ENCODE results near the gene EBF4.
"Not testable (repeated sequence)": the region's sequence is repeated elsewhere in the genome, so short reads cannot be mapped to it uniquely, and the experiment has no call there.

Gene EBF4

GRCh38 chr20:2757969-2758368 is 65.4 kb downstream of the EBF4 start:
- no peak for DNase-seq (ENCODE audit: low spot score)

DNA sequence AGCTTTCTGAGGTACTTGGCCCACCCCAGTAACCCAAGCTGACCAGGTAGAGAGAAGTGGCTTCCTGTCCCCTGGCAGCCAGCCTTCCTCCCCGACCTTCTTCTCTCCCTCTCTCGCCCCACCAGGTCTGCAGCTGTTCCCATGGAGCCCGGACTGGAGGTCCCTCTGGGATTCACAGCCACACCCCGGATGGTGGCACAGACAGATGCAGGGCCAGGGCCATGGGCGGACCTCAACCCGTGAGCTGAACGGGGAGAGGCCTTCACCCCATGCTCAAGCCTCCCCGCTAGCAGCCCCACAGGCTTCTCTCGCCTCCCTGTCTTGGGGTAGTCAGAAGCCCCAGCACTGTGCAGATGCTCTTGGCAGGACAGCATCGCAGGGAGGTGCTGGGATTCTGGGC is 66.6 kb downstream of the EBF4 start:
- DNase-seq (ENCODE audit: low spot score) = peak; percentile 5

DNA sequence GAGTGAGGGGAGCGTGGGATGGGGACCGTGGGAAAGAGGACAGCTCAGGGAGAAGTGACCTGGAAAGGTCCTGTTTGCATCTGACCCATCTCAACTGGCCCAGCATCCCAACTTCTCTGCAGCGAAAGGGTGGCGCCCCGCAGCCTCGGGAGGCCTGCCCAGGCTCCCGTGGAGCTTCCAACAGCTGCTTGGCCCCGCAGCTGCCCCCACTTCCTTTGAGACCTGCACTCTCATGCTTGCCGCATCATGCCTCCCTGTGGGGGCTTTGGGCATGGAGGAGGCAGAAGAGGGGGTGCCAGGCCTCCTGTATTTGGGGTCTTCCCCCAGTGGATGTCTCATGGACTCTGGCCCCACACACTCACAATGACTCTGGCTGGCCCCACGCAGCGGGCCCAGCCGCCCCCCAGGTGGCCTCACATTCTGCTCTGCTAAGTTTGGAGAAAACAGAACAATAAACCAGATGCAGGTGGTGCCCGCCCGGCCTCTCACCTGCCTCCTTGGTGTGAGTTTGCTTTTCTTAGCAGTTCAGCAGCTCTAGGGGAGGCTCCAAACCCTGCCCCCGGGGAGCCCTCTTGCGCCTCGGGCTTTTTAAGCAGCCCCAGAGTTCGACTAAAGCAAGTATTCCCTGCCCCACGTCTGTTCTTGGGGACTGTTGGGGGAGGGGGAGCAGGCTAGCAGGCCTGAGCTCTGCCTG is 67.2 kb downstream of the EBF4 start:
- DNase-seq (ENCODE audit: low spot score) = peak; percentile 6

GRCh38 chr20:2760297-2760951 is 67.8 kb downstream of the EBF4 start:
- DNase-seq (ENCODE audit: low spot score) = no peak

DNA sequence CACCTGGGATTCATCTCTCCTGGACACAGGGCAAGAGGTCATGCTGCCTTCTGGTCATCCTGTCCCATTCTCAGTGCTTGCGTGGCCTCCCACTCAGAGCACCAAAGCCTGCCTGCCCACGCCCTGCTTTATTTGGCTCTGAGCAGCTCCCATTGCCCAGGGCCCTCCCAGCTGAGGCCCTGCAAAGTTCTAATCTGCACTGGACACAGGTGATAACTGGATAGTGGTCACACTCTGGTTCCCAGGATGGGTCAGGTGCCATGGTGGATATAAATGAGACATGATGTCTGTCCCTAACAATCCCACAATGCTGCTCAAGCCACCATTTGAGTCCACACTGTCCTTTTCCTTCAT is 68.3 kb downstream of the EBF4 start:
- DNase-seq (ENCODE audit: low spot score) = no peak

GRCh38 chr20:2761885-2762284 is 69.3 kb downstream of the EBF4 start:
- DNase-seq (ENCODE audit: low spot score) = peak; percentile 4

DNA sequence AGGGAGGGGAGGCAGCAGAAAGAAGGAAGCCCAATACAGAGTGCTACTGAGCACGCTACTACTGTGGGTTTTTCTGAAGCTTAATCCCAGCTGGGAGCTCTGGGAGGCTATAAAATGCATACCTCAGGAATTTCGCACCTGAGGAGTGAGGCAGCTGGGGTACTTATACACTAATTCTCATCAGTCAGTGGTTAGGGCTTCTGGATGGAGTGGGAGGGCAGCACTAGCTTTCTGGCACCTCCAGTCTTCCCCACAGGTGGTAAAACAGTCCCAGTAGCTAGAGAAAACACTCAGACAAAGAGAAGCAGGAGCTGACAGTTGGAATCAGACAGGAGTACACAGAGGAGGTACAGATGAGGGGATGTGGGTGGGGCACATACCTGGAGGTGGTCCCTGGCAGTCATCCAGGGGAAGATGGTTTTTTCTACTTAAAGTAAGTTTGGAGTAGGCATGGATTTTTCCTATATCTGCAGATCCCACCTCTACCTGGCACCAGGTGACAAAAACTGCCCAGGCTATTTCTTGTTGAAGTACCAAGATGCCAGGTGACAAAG is 70.1 kb downstream of the EBF4 start:
- peak; percentile 2 for DNase-seq (ENCODE audit: low spot score)

- DNase-seq (ENCODE audit: low spot score) = peak; percentile 8
Observed at GRCh38 chr20:2763186-2763585, 70.6 kb downstream of the EBF4 start.

GRCh38 chr20:2767768-2768631 is 75.4 kb downstream of the EBF4 start:
- peak; percentile 72 for DNase-seq (ENCODE audit: low spot score)

- DNase-seq (ENCODE audit: low spot score) = no peak
Observed at GRCh38 chr20:2768632-2769015, 76.0 kb downstream of the EBF4 start.

GRCh38 chr20:2770091-2770490 is 77.5 kb downstream of the EBF4 start:
- not testable (repeated sequence) for DNase-seq (ENCODE audit: low spot score)

DNA sequence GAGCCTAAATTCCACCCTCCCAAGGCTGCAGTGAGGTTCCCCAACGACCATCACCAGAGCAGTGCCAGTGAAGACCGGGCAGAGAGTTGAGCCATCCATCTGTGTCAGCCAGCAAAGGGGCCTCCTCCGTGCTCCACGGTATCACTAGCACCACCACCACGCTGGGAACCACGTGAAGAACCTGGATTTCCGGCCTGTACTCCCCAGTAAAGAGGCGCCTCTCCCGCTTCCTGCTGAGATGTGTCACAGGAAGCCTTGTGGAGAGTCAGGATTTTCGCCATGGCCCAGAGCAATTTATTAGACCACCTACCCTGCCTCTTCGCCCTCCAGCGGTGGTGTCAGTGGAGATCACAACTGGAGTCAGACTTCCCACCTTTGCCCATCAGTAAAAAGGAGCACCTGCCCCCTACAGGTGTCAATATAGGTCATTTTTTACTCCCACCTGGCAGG is 79.1 kb downstream of the EBF4 start:
- DNase-seq (ENCODE audit: low spot score) = no peak

DNA sequence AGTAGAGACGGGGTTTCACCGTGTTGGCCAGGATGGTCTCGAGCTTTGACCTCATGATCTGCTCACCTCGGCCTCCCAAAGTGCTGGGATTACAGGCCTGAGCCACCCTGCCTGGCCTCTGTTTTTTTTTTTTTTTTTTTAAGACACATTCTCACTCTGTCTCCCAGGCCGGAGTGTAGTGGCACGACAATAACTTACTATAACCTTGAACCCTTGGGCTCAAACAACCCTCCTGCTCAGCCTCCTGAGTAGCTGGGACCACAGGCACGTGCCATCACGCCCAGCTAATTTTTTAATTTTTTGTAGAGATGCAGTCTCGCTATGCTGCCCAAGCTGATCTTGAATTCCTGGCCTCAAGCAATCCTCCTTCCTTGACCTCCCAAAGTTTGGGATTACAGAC is 81.2 kb downstream of the EBF4 start:
- DNase-seq (ENCODE audit: low spot score) = no peak

GRCh38 chr20:2775139-2775538 is 82.6 kb downstream of the EBF4 start:
- no peak for DNase-seq (ENCODE audit: low spot score)

DNA sequence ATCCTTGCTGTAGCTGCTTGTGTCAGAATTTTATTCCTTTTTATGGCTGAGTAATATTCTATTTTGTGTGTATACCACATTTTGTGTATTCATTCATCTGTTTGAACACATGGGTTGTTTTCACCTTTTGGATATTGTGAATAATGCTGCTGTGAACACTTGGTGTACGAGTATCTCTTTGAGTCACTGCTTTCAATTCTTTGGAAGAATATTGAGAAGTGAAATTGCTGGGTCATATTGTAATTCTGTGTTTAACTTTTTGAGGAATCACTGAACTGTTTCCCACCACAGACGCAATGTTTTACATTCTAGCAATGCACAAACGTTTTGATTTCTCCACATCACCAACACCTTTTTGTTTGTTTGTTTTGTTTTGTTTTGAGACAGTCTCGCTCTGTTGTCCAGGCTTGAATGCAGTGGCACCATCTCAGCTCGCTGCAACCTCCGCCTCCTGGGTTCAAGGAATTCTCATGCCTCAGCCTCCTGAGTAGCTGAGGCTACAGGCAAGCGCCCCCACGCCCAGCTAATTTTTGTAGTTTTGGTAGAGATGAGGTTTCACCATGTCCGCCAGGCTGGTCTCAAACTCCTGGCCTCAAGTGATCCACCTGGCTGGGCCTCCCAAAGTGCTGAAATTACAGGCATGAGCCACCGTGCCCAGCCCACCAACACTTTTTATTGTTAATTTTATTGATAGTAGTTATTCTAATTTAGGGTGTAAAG is 86.2 kb downstream of the EBF4 start:
- no peak for DNase-seq (ENCODE audit: low spot score)

DNA sequence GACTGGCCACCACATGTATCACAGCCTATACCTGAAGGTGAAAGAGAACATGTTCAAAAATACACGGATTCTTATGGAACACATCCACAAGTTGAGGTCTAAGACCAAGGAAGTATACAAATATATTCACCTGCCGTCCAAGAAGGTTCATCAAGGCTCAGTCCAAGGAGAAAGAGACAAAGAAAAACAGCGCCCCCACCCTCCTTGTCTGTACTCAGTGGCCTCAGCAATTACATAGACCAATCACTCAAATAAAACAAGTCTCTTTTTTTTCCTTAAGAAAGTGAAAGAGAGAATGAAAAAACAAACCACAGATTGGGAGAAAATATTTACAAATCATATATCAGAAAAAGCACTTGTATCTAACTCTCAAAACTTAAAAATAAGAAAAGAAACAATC is 88.4 kb downstream of the EBF4 start:
- DNase-seq (ENCODE audit: low spot score) = no peak

- no peak for DNase-seq (ENCODE audit: low spot score)
Observed at GRCh38 chr20:2783908-2784566, 91.5 kb downstream of the EBF4 start.

GRCh38 chr20:2793471-2793870 is 100.9 kb downstream of the EBF4 start:
- no peak for DNase-seq (ENCODE audit: low spot score)

DNA sequence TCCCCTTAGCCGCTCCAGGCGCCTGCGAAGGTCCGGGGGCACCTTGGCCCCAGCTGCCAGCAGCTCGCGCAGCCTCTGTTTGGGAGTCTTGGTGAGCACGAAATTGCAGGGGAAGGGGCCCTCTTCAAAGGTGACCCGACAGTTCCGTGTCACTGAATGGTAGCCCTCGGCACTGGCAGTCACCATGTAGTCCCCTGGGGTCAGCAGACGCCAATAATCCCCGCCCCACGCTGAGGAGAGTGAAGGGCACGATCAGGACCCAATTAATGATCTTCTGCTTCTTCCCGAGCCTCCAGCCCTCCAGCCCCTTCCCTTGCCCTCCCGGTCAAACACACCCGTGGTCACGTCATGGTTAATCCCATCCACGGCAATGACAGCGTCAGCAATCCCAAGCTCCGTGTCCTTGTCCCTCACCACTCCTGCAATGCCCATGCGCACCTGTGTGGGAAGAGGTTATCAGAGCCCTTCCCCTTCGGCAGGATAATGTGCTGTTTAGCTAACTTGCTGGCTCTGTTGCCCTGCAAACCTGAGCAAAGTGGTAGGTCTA is 101.7 kb downstream of the EBF4 start:
- no peak for DNase-seq (ENCODE audit: low spot score)

DNA sequence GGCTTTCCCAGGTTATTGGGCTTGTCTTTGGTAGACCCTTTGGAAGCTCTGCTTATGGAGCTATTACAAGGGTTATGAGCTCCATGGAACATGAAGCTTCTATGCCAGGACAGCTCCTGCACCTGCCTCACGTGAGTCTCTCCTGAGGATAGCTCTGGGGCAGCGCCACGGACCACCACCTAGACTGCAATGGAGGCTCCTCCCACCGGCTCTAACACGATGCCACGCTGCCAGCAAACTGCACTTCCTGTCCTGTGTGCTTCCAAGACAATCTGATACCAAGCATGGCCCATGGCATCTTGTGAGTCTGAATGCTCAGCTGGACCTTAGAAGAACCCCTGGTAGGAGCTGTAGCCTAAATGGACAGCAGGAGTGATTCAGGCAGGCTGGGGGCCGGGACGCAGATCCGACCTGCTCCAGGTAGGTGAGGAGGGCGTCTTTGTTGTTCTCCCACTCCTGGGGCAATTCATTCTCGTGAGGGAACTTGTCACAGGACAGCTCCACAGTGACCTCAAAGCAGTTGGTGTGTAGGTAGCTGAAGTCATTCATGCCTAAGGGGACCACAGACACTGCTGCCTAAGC is 102.4 kb downstream of the EBF4 start:
- no peak for DNase-seq (ENCODE audit: low spot score)

DNA sequence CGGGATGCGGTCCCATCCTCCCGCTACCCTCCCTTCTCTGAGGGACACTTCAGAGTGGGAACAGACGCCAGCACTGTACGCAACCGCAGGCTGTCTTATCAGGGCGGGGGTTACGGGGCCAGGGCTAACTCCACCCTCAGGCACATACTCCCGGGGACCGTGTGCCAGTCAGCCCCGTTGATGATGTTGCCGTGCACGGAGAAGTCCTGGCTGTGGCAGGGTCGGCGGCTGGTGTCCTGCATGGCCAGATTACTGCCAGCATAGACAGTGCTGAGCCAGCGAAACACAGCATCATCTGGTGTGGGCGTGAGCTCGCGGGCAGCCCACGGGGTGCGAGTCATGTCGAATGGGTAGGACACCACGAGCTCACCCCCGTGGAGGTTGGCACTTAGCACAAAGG is 102.9 kb downstream of the EBF4 start:
- no peak for DNase-seq (ENCODE audit: low spot score)

Measured in AG08396 (cell line).